Prostate gland (tissue), 2 donors: Measurements from ENCODE around the gene FBN2. TPM values are rescaled to one million over a fixed set of nuclear protein-coding genes. Genes with fewer than 3 reads are reported as not detected.

Experiments used
- DNase-seq: peaks from one replicate; pipeline ENCODE4 v3.0.0-alpha.2; 2019; ENCODE audit warnings: low spot score
- H3K27ac ChIP-seq, 2 donors: fragments of 200-600 bp; sonication (generic); 2 replicates each; pipeline ENCODE4 v1.5.1; 2017 to 2019
- H3K27me3 ChIP-seq: fragments of 200-600 bp; sonication (generic); replicated peaks from 2 replicates; pipeline ENCODE4 v1.5.1; 2019; ENCODE audit not compliant: insufficient read depth
- H3K36me3 ChIP-seq, 2 donors: fragments of 200-600 bp; sonication (generic); 1 replicate in 1 of 2; 2 replicates in 1 of 2; pipeline versions ENCODE4 v1.5.1 to v1.8.1; 2017 to 2019
- H3K4me1 ChIP-seq: fragments of 200-600 bp; sonication (generic); replicated peaks from 2 replicates; pipeline ENCODE4 v1.5.1; 2019
- H3K4me3 ChIP-seq, 2 donors: fragments of 200-600 bp; sonication (generic); 2 replicates each; pipeline ENCODE4 v1.5.1; 2017 to 2019
- H3K9me3 ChIP-seq: fragments of 200-600 bp; sonication (generic); 2 replicates; pipeline ENCODE4 v1.5.1; 2017
- POLR2A ChIP-seq: fragments of 450-650 bp; IDR thresholded peaks from one replicate; pipeline ENCODE4 v1.6.1; 2016; ENCODE audit warnings: antibody characterized with exemption, mild to moderate bottlenecking
- POLR2AphosphoS5 ChIP-seq: sonication (generic); formaldehyde crosslinking; IDR thresholded peaks from one replicate; pipeline ENCODE4 v1.6.1; 2017; ENCODE audit warnings: antibody characterized with exemption
- WGBS: methylation state at CpG from one replicate; pipeline ENCODE4 v1.1.5; 2018; 5-methylcytosine and 5-hydroxymethylcytosine counted together
- intact Hi-C: fragments of 100-400 bp; cut with DNase I; formaldehyde crosslinking; loops from one replicate; pipeline ENCODE4 v1.14.2; 2022
- total RNA-seq, 2 donors: library from RNA; depleted of rRNA; stranded (reverse); fragments of >200 nt; gene quantifications; one replicate each; pipeline ENCODE4 v1.1.0, GENCODE V29; 2016
- TF ChIP-seq, protein P1 (sequence below), 4 experiments: fragments of 200-600 bp in 2 of 4; fragments of 450-650 bp in 2 of 4; sonication (generic) in 2 of 4; IDR thresholded peaks; 1 replicate in 3 of 4; 2 replicates in 1 of 4; pipeline ENCODE4 v1.5.1; 2016 to 2019; ENCODE audit warnings: antibody characterized with exemption in 4 of 4, mild to moderate bottlenecking in 2 of 4, moderate library complexity in 2 of 4

The FBN2 gene
- total RNA-seq, 2 donors from 2014 or later, result 0.82 to 6.6 TPM

DNA sequence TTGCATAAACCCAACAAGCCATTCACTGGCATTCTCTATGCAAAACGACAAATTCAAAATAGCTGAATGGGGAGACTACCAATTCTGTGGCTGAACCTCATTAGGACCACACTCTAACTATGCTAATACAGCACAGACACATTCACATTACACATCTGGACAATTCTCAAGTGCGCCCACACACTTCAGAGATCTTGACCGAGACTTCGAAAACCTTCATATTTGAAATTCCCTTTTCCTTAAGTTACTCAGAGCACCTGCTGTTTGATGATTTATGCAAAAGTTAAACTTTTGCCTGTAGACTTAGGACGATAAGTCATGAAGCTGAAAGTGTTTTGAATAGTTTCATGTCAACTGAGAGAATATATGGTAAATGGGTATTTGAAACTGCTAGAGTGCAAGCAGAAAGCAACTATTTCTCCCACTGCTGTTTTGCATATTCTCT, 111.9 kb downstream of the FBN2 start:
- WGBS, result 92% methylated on average over 5 of the region's 5 CpGs
- intact Hi-C loops, result no loop called here

DNA sequence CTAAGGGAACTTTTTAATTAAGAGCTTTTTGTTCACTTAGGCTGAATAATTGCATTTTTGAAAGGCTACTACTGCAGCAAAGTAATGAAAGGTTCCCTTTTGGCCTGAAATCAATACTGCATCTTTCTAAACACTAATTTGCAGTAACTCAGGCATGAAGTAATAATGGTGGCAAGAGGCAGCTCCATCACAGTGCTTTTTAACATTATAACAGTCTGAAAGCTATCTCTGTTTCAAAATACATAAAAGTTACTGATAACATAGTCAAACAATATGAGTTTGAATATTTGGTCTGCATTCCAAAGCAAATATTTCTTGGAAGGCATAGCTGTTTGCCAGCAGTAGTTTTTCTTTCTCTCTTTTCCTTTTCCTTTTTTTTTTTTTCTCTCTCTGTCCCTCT, 113.4 kb downstream of the FBN2 start:
- intact Hi-C loops, result no loop called here

More for the DNA sequence above, 111.9 kb downstream of the FBN2 start:
- H3K4me3 ChIP-seq, result no peak overlapping the region
- no peaks in the 10 kb centered on the region for H3K4me1 ChIP-seq
- TF ChIP-seq, protein P1, sequence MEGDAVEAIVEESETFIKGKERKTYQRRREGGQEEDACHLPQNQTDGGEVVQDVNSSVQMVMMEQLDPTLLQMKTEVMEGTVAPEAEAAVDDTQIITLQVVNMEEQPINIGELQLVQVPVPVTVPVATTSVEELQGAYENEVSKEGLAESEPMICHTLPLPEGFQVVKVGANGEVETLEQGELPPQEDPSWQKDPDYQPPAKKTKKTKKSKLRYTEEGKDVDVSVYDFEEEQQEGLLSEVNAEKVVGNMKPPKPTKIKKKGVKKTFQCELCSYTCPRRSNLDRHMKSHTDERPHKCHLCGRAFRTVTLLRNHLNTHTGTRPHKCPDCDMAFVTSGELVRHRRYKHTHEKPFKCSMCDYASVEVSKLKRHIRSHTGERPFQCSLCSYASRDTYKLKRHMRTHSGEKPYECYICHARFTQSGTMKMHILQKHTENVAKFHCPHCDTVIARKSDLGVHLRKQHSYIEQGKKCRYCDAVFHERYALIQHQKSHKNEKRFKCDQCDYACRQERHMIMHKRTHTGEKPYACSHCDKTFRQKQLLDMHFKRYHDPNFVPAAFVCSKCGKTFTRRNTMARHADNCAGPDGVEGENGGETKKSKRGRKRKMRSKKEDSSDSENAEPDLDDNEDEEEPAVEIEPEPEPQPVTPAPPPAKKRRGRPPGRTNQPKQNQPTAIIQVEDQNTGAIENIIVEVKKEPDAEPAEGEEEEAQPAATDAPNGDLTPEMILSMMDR (IDR thresholded peaks at IDR 0.05), result no peak
- TF ChIP-seq POLR2AphosphoS5 (no peak), POLR2A (no peak)
- no peaks in the 10 kb centered on the region for H3K9me3 ChIP-seq
- H3K36me3 ChIP-seq, result no peaks in the 10 kb centered on the region
- DNase-seq, result no peak
- no peak overlapping the region for H3K27ac ChIP-seq
- no peaks in the 10 kb centered on the region for H3K27me3 ChIP-seq

DNA sequence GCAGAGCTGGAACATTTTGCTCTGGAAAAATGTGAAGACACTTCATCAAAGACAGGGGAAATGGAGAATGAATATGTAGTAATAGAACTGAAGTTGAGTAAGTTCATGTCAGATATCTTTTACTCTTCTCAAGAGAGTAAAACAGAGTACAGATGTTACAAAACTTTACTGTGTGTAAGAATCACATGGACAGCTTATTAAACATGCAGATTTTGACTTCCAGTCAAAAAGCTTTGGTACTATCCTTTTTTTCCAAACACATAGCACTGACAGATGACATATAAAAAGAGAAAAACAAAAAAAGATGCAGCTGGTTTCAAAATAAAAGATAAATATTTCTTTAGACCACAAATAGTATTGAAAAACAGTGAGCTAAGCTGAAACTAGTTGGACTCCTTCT, 115.4 kb downstream of the FBN2 start:
- H3K4me3 ChIP-seq, result no peak overlapping the region
- H3K27ac ChIP-seq, result no peak overlapping the region
- no peaks in the 10 kb centered on the region for H3K9me3 ChIP-seq
- no peaks in the 10 kb centered on the region for H3K36me3 ChIP-seq
- intact Hi-C loops, result no loop called here
- no peaks in the 10 kb centered on the region for H3K4me1 ChIP-seq
- H3K27me3 ChIP-seq, result no peaks in the 10 kb centered on the region
- TF ChIP-seq POLR2A (no peak), POLR2AphosphoS5 (no peak)
- TF ChIP-seq, protein P1 (IDR thresholded peaks at IDR 0.05), result no peak
- no peak for DNase-seq

More for the DNA sequence above, 113.4 kb downstream of the FBN2 start:
- H3K9me3 ChIP-seq, result no peaks in the 10 kb centered on the region
- H3K36me3 ChIP-seq, result no peaks in the 10 kb centered on the region
- H3K27ac ChIP-seq, result no peak overlapping the region
- H3K4me3 ChIP-seq, result no peak overlapping the region
- no peak for TF ChIP-seq POLR2A
- no peak for TF ChIP-seq POLR2AphosphoS5
- TF ChIP-seq, protein P1 (IDR thresholded peaks at IDR 0.05), result no peak
- no peak for DNase-seq
- no peaks in the 10 kb centered on the region for H3K27me3 ChIP-seq
- no peaks in the 10 kb centered on the region for H3K4me1 ChIP-seq

DNA sequence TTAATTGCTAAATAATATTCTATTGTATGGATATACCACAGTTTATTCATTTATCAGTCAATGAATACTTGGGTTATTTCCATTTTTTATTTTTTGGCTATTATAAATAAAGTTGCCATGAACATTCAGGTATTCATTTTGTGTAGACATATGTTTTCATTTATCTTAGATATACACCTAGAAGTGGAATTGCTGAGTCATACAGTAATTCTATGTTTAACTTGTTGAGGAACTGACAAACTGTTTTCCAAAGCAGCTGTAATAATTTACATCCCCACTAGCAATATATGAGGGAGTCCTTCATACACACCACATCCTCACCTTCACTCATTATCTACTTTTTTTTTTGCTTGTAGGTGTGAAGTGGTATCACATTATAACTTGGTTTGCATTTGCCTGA, 123.6 kb downstream of the FBN2 start:
- no peak for DNase-seq
- H3K27me3 ChIP-seq, result no peaks in the 10 kb centered on the region
- H3K36me3 ChIP-seq, result no peaks in the 10 kb centered on the region
- TF ChIP-seq POLR2AphosphoS5, result no peak
- TF ChIP-seq, protein P1 (IDR thresholded peaks at IDR 0.05), result no peak
- no peak for TF ChIP-seq POLR2A
- H3K27ac ChIP-seq, result no peak overlapping the region
- no peaks in the 10 kb centered on the region for H3K4me1 ChIP-seq
- no peak overlapping the region for H3K4me3 ChIP-seq
- intact Hi-C loops, result no loop called here
- no peaks in the 10 kb centered on the region for H3K9me3 ChIP-seq

DNA sequence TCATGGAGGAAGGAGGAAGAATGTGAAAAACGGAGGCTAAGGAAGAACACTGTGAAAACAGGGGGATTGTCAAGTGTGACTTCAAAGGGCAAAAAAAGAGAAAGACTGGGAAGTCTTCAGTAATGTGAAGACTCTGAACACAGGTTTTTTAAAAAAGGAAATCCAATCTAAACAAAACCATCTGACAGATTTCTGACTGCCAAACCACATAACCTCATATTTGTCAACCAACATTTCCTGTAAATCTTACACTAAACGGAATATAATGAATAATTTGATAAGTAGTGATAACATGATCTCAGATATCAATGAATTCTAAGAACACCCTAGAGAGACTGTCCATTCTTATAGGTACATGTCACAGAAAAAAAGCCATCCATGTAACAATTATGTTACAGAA, 124.7 kb downstream of the FBN2 start:
- H3K4me1 ChIP-seq, result no peaks in the 10 kb centered on the region
- H3K36me3 ChIP-seq, result no peaks in the 10 kb centered on the region
- TF ChIP-seq POLR2AphosphoS5 (no peak), POLR2A (no peak)
- TF ChIP-seq, protein P1 (IDR thresholded peaks at IDR 0.05), result no peak
- no peak for DNase-seq
- intact Hi-C loops, result no loop called here
- 41% methylated on average over 2 of the region's 2 CpGs for WGBS
- no peaks in the 10 kb centered on the region for H3K9me3 ChIP-seq
- no peak overlapping the region for H3K4me3 ChIP-seq
- no peaks in the 10 kb centered on the region for H3K27me3 ChIP-seq
- H3K27ac ChIP-seq, result no peak overlapping the region
